ENCODE measurements around the gene NAGPA.

- TF ChIP-seq CTCF (IDR thresholded peaks at IDR 0.05; ENCODE audit: insufficient read depth, low read depth, low read length) = no peak
- no peak for TF ChIP-seq EZH2 (IDR thresholded peaks at IDR 0.05; ENCODE audit: insufficient read depth, low read length)
These were observed 43.3 kb downstream of the NAGPA start for GRCh38 chr16:4990415-4990814.
